HG03354 (cell line): Measurements from ENCODE around the gene GID8.

Experiments used
- ATAC-seq: cut with Tn5 transposase; IDR thresholded peaks from one replicate; pipeline ENCODE4 v1.9.1; 2021; ENCODE audit warnings: mild to moderate bottlenecking; ENCODE audit not compliant: unreplicated experiment, poor library complexity, severe bottlenecking

Gene GID8

GRCh38 chr20:62965363-62965771 is 27.4 kb downstream of the GID8 start:
- ATAC-seq = no peak

- ATAC-seq = no peak
Measured at GRCh38 chr20:62966212-62967148, 28.5 kb downstream of the GID8 start.

- no peak for ATAC-seq
Measured at GRCh38 chr20:62967149-62967501, 29.2 kb downstream of the GID8 start.

- no peak for ATAC-seq
Measured at GRCh38 chr20:62967628-62968351, 29.8 kb downstream of the GID8 start.

- ATAC-seq = no peak
Measured at GRCh38 chr20:62968378-62969178, 30.6 kb downstream of the GID8 start.

- ATAC-seq = no peak
Measured at GRCh38 chr20:62969179-62969760, 31.3 kb downstream of the GID8 start.

GRCh38 chr20:62969939-62970306 is 32.0 kb downstream of the GID8 start:
- ATAC-seq = no peak

- no peak for ATAC-seq
Measured at GRCh38 chr20:62970307-62971210, 32.6 kb downstream of the GID8 start.

- ATAC-seq = no peak
Measured at GRCh38 chr20:62971211-62971949, 33.4 kb downstream of the GID8 start.

- peak; percentile 76 for ATAC-seq
Measured at GRCh38 chr20:62971950-62972844, 34.2 kb downstream of the GID8 start.

- ATAC-seq = no peak
Measured at GRCh38 chr20:62972845-62973745, 35.1 kb downstream of the GID8 start.

GRCh38 chr20:62975251-62975760 is 37.4 kb downstream of the GID8 start:
- no peak for ATAC-seq

- no peak for ATAC-seq
Measured at GRCh38 chr20:62975812-62976508, 38.0 kb downstream of the GID8 start.

- ATAC-seq = no peak
Measured at GRCh38 chr20:62976886-62977285, 38.9 kb downstream of the GID8 start.
